DMS153 treated with DMSO at 0.1 percent for 48 hours (cell line): ENCODE results near the gene PTPRN2.

Experiments
- DNase-seq: peaks from one replicate; lab custom pipeline; 2025; ENCODE audit not compliant: unreplicated experiment; lab: John Stamatoyannopoulos, UW

PTPRN2 gene

DNA sequence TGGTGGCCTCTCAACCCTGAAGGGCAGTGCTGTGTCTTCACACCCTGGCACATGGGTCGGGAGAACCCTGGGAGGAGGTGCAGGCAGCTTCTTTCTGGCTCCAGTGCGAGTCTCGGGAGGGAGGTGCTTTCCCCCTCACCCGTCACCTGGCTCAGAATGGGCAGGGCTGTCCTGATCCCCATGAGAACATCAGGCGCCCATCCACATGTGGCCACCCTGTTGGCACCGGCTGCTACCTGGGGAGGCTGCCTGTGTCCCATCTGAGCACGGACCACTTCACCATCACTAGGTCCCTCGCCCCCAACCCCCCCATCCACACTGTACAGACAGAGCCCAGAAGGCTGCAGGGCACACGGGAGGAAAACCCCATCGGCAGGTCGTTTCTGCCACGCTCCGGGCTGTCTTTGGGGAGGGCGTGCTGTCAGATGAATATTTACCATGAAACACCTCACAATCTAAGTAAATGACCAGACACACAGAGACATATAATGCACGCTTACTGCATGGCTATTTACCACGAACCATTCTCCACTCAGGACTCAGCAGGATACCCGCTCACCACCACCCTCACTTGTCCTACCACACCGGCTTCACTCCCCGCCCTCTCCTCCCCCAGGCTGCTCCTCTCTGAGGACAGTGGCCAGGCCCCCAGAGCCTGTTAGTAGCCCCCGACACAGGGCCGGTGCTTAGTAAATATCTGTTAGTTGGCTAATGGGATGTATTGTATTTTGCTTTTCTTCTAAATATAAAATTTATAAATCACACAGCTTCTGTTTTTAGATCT is 968.6 kb downstream of the PTPRN2 start:
- no peak for DNase-seq

GRCh38 chr7:157618091-157618726 is 969.4 kb downstream of the PTPRN2 start:
- DNase-seq = no peak

- DNase-seq = no peak
Measured at GRCh38 chr7:157617401-157617800, 970.2 kb downstream of the PTPRN2 start.

- no peak for DNase-seq
Measured at GRCh38 chr7:157616931-157617330, 970.7 kb downstream of the PTPRN2 start.

- DNase-seq = no peak
Measured at GRCh38 chr7:157616426-157616825, 971.2 kb downstream of the PTPRN2 start.

GRCh38 chr7:157615852-157616251 is 971.8 kb downstream of the PTPRN2 start:
- no peak for DNase-seq

- DNase-seq = no peak
Measured at GRCh38 chr7:157615101-157615817, 972.4 kb downstream of the PTPRN2 start.

- no peak for DNase-seq
Measured at GRCh38 chr7:157614457-157615020, 973.1 kb downstream of the PTPRN2 start.

DNA sequence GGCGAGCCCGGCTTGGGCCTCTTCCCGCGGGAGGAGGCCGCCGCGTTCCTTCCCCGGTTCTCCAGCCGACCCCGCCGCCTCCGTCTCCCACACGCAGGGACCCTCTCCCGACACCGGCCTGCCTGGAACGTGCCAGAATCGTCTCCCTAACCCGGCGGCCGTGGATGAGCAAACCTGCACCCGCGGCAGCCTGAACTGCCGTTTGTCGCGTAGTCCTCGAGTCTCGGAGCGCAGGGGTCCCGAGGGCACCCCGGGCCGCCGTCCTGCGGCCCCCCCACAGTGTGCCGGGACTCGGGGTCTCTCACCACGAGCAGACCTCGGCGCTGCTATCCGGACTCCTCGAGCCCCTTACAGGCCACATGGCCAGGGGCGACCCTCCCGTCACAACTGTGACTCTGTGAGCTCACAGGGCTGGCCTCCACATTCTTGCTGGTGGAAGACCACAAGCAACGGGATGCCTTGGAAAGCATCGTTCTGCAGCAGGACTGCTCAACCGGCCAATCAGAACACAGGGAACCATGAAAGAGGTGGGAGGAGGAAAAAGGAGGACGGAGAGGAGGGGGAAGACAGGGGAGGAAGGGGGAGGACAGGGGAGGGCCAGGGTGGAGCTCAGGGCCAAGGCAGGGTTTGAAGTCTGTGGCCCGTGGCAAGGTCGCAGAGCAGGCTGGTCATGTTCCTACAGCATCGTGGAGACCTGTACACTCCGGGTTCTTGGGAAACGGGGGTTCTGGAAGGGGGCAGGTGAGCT is 973.9 kb downstream of the PTPRN2 start:
- DNase-seq = peak; percentile 54

DNA sequence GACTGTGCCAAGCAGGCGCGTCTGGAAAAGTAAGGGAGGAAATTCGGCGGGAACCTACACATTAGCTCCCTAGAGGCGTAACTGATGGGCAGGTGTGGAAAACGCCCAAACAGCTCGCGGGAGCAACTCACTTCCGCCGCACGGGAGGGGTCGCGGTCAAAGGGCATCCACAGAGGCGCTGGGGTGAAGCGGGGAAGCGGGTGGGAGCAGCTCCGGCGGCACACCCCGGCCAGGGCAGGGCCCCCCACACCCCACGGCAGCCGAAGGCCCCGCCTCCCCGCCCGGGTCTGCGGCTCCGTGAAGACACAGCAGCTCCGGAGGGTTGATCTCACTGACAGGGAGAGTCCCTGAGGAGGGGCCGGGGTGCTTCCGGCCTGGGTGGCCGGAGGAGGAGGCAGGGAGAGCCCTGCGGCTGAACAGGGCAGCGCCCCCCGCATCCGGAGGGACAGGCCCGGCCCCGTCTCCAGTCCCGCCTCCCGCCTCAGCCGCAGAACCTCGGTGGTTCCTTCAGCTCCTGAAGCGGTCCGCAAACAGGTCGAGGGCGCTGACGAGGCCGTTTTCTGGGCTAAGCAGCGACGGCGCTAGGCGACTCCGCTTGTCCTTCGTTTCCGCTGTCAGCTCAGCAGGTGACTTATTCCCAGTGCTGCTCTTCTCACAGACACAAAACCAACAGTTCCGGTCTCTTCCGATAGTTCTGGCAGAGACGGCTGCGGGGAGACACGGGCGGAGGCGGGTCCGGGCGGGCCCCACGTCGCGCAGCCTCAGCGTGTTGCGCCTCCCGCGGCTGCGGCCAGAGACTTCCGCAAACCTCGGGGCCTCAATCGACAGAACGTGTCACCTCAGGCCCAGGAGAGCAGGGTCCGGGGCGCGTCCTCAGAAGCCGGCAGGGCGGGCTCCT is 974.7 kb downstream of the PTPRN2 start:
- DNase-seq = peak; percentile 79

- DNase-seq = no peak
Measured at GRCh38 chr7:157612009-157612663, 975.5 kb downstream of the PTPRN2 start.

- no peak for DNase-seq
Measured at GRCh38 chr7:157611341-157611740, 976.3 kb downstream of the PTPRN2 start.

- DNase-seq = no peak
Measured at GRCh38 chr7:157610671-157611295, 976.8 kb downstream of the PTPRN2 start.

- DNase-seq = no peak
Measured at GRCh38 chr7:157609932-157610640, 977.5 kb downstream of the PTPRN2 start.

DNA sequence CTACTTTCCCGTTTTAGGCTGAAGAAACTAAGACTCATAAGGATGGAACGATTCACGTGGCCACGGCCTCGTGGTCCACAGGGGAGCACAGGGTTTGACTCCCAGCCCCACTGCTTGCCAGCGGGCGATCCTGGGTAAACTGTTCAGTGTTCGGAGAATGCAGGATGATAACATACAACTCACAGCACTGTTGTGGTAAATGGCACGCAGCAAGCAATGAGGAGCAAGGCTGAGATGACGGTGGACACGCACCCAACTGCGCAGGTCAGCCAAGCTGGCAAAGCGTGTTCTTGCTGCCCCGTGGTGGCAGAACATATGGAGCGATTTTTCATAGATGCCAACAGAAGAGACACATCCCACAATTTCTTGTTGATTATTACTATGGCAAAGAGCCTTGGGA is 978.1 kb downstream of the PTPRN2 start:
- DNase-seq = no peak

GRCh38 chr7:157607218-157607617 is 980.4 kb downstream of the PTPRN2 start:
- no peak for DNase-seq

DNA sequence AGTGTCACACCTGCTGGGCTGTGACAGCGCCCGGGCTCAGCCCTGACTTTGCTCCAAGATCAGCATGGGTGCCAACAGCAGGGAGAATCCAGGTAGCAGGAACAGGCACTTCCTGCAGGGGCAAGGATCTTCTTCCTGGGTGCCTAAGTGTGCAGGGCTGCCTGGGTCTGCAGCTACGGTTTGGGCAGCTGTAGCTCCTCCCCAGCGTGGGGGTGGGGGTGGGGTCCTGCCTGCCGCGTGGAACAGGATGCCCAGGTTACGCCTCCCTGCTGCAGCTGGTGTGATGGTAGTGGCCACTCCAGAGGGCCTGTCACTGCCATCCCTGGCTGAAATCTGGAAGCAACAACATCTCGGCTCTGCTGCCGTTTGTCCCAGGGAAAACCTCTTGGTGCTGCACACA is 981.5 kb downstream of the PTPRN2 start:
- DNase-seq = no peak

GRCh38 chr7:157605638-157606037 is 982.0 kb downstream of the PTPRN2 start:
- no peak for DNase-seq
